Stimulated activated memory B cell treated with anti-CD40 and anti-IgM and Interleukin-4, amounts not matched to agents 10 μg/mL and 1 μg/mL and 100 μg/mL, for 72 hours (primary cell): Measurements from ENCODE around the gene IFRD2.

ENCODE experiments used
- ATAC-seq: fragments of 150-1000 bp; cut with Tn5 transposase; 2 replicates; pipeline ENCODE4 v1.10.0; 2021
- H3K27ac Mint-ChIP-seq: one replicate; pipeline ENCODE4 v1.8.0; 2022; ENCODE audit warnings: mild to moderate bottlenecking, mixed read lengths
- H3K27me3 Mint-ChIP-seq: one replicate; pipeline ENCODE4 v1.8.0; 2022; ENCODE audit warnings: mixed read lengths
- H3K36me3 Mint-ChIP-seq: one replicate; pipeline ENCODE4 v1.8.0; 2022; ENCODE audit warnings: mixed read lengths
- H3K4me1 Mint-ChIP-seq: one replicate; pipeline ENCODE4 v1.8.0; 2022; ENCODE audit warnings: mixed read lengths
- H3K4me3 Mint-ChIP-seq: one replicate; pipeline ENCODE4 v1.8.0; 2022; ENCODE audit warnings: mild to moderate bottlenecking, moderate library complexity, mixed read lengths
- H3K9me3 Mint-ChIP-seq: one replicate; pipeline ENCODE4 v1.8.0; 2022; ENCODE audit warnings: mixed read lengths

The IFRD2 gene

GRCh38 chr3:50327943-50328691, 35.9 kb upstream of the IFRD2 start, which contains the start of gene TUSC2:
Gene TUSC2 (minus strand): TSS chr3:50328223. CDS start chr3:50328099, 124 bp downstream.
- H3K4me3 Mint-ChIP-seq, result peak within 1 kb of the TSS; percentile 83
- peak; percentile 96 for ATAC-seq
- no peaks in the 10 kb centered on the region for H3K27me3 Mint-ChIP-seq
- H3K36me3 Mint-ChIP-seq, result peaks cover 30% of the 10 kb centered on the region
- peaks cover 47% of the 10 kb centered on the region for H3K4me1 Mint-ChIP-seq
- H3K27ac Mint-ChIP-seq, result peak within 1 kb of the TSS; percentile 85
- no peaks in the 10 kb centered on the region for H3K9me3 Mint-ChIP-seq

- peaks cover 26% of the 10 kb centered on the region for H3K36me3 Mint-ChIP-seq
- no peaks in the 10 kb centered on the region for H3K9me3 Mint-ChIP-seq
- H3K27me3 Mint-ChIP-seq, result no peaks in the 10 kb centered on the region
- peak overlapping the region; percentile 83 for H3K4me3 Mint-ChIP-seq
- peak overlapping the region; percentile 85 for H3K27ac Mint-ChIP-seq
- H3K4me1 Mint-ChIP-seq, result peaks cover 56% of the 10 kb centered on the region
- ATAC-seq, result no peak
Measured at GRCh38 chr3:50327129-50327528, 34.9 kb upstream of the IFRD2 start.

GRCh38 chr3:50326182-50326541, 33.9 kb upstream of the IFRD2 start:
- H3K27me3 Mint-ChIP-seq, result no peaks in the 10 kb centered on the region
- H3K27ac Mint-ChIP-seq, result no peak overlapping the region
- H3K4me1 Mint-ChIP-seq, result peaks cover 56% of the 10 kb centered on the region
- peak overlapping the region; percentile 9 for H3K4me3 Mint-ChIP-seq
- no peak for ATAC-seq
- peaks cover 24% of the 10 kb centered on the region for H3K36me3 Mint-ChIP-seq
- no peaks in the 10 kb centered on the region for H3K9me3 Mint-ChIP-seq

- peaks cover 22% of the 10 kb centered on the region for H3K36me3 Mint-ChIP-seq
- no peaks in the 10 kb centered on the region for H3K9me3 Mint-ChIP-seq
- no peaks in the 10 kb centered on the region for H3K27me3 Mint-ChIP-seq
- H3K4me3 Mint-ChIP-seq, result no peak overlapping the region
- ATAC-seq, result no peak
- no peak overlapping the region for H3K27ac Mint-ChIP-seq
- peaks cover 58% of the 10 kb centered on the region for H3K4me1 Mint-ChIP-seq
Measured at GRCh38 chr3:50325497-50326181, 33.4 kb upstream of the IFRD2 start.

GRCh38 chr3:50325113-50325480, 32.9 kb upstream of the IFRD2 start:
- peaks cover 17% of the 10 kb centered on the region for H3K36me3 Mint-ChIP-seq
- H3K4me3 Mint-ChIP-seq, result no peak overlapping the region
- H3K27ac Mint-ChIP-seq, result no peak overlapping the region
- no peaks in the 10 kb centered on the region for H3K27me3 Mint-ChIP-seq
- H3K9me3 Mint-ChIP-seq, result no peaks in the 10 kb centered on the region
- ATAC-seq, result no peak
- peaks cover 63% of the 10 kb centered on the region for H3K4me1 Mint-ChIP-seq

- H3K27ac Mint-ChIP-seq, result peak overlapping the region; percentile 5
- H3K36me3 Mint-ChIP-seq, result peaks cover 12% of the 10 kb centered on the region
- ATAC-seq, result no peak
- no peak overlapping the region for H3K4me3 Mint-ChIP-seq
- H3K4me1 Mint-ChIP-seq, result peaks cover 69% of the 10 kb centered on the region
- H3K9me3 Mint-ChIP-seq, result no peaks in the 10 kb centered on the region
- H3K27me3 Mint-ChIP-seq, result no peaks in the 10 kb centered on the region
Measured at GRCh38 chr3:50324351-50325112, 32.3 kb upstream of the IFRD2 start.

GRCh38 chr3:50323614-50324199, 31.5 kb upstream of the IFRD2 start:
- no peaks in the 10 kb centered on the region for H3K9me3 Mint-ChIP-seq
- H3K27ac Mint-ChIP-seq, result peak overlapping the region; percentile 5
- peaks cover 12% of the 10 kb centered on the region for H3K36me3 Mint-ChIP-seq
- peaks cover 77% of the 10 kb centered on the region for H3K4me1 Mint-ChIP-seq
- no peaks in the 10 kb centered on the region for H3K27me3 Mint-ChIP-seq
- no peak for ATAC-seq
- no peak overlapping the region for H3K4me3 Mint-ChIP-seq

GRCh38 chr3:50323092-50323600, 30.9 kb upstream of the IFRD2 start:
- Mint-ChIP-seq H3K4me1 (peaks cover 77% of the 10 kb centered on the region), H3K4me3 (no peak overlapping the region), H3K36me3 (peaks cover 12% of the 10 kb centered on the region), H3K27ac (peak overlapping the region; percentile 5), H3K27me3 (no peaks in the 10 kb centered on the region), H3K9me3 (no peaks in the 10 kb centered on the region)
- ATAC-seq, result no peak

- peaks cover 79% of the 10 kb centered on the region for H3K4me1 Mint-ChIP-seq
- H3K9me3 Mint-ChIP-seq, result no peaks in the 10 kb centered on the region
- peaks cover 12% of the 10 kb centered on the region for H3K36me3 Mint-ChIP-seq
- H3K27ac Mint-ChIP-seq, result peak within 1 kb of the TSS; percentile 97
- ATAC-seq, result no peak
- peak within 1 kb of the TSS; percentile 82 for H3K4me3 Mint-ChIP-seq
- no peaks in the 10 kb centered on the region for H3K27me3 Mint-ChIP-seq
Measured at GRCh38 chr3:50322386-50323091, 30.3 kb upstream of the IFRD2 start, which contains the start of gene HYAL2. Gene HYAL2 (minus strand): TSS chr3:50322745. CDS start chr3:50320489, 2,256 bp downstream.

- no peaks in the 10 kb centered on the region for H3K9me3 Mint-ChIP-seq
- peak overlapping the region; percentile 97 for H3K27ac Mint-ChIP-seq
- H3K36me3 Mint-ChIP-seq, result peaks cover 12% of the 10 kb centered on the region
- no peaks in the 10 kb centered on the region for H3K27me3 Mint-ChIP-seq
- no peak for ATAC-seq
- H3K4me1 Mint-ChIP-seq, result peaks cover 78% of the 10 kb centered on the region
- H3K4me3 Mint-ChIP-seq, result peak overlapping the region; percentile 82
Measured at GRCh38 chr3:50322115-50322385, 29.8 kb upstream of the IFRD2 start.

- H3K27me3 Mint-ChIP-seq, result no peaks in the 10 kb centered on the region
- peak overlapping the region; percentile 97 for H3K27ac Mint-ChIP-seq
- H3K4me3 Mint-ChIP-seq, result peak overlapping the region; percentile 82
- H3K4me1 Mint-ChIP-seq, result peaks cover 78% of the 10 kb centered on the region
- peak; percentile 90 for ATAC-seq
- H3K9me3 Mint-ChIP-seq, result no peaks in the 10 kb centered on the region
- peaks cover 17% of the 10 kb centered on the region for H3K36me3 Mint-ChIP-seq
Measured at GRCh38 chr3:50321336-50322114, 29.3 kb upstream of the IFRD2 start.

GRCh38 chr3:50320853-50321335, 28.7 kb upstream of the IFRD2 start:
- peaks cover 21% of the 10 kb centered on the region for H3K36me3 Mint-ChIP-seq
- peak overlapping the region; percentile 97 for H3K27ac Mint-ChIP-seq
- peak overlapping the region; percentile 77 for H3K4me3 Mint-ChIP-seq
- H3K27me3 Mint-ChIP-seq, result no peaks in the 10 kb centered on the region
- H3K4me1 Mint-ChIP-seq, result peaks cover 78% of the 10 kb centered on the region
- ATAC-seq, result peak; percentile 82
- no peaks in the 10 kb centered on the region for H3K9me3 Mint-ChIP-seq

GRCh38 chr3:50319894-50320625, 27.8 kb upstream of the IFRD2 start:
- Mint-ChIP-seq H3K36me3 (peaks cover 16% of the 10 kb centered on the region), H3K27me3 (no peaks in the 10 kb centered on the region), H3K9me3 (no peaks in the 10 kb centered on the region), H3K4me1 (peaks cover 77% of the 10 kb centered on the region), H3K27ac (peak overlapping the region; percentile 97), H3K4me3 (peak overlapping the region; percentile 77)
- ATAC-seq, result no peak
